Right hindlimb (tissue), 1 donor: Measurements from ENCODE around the gene TMEM184B.
A peak's percentile ranks its signal among the peaks of the same experiment; 100 is the strongest.

Source experiments
- DNase-seq: peaks from one replicate; pipeline ENCODE4 v3.0.0-alpha.2; 2018

Gene TMEM184B

DNA sequence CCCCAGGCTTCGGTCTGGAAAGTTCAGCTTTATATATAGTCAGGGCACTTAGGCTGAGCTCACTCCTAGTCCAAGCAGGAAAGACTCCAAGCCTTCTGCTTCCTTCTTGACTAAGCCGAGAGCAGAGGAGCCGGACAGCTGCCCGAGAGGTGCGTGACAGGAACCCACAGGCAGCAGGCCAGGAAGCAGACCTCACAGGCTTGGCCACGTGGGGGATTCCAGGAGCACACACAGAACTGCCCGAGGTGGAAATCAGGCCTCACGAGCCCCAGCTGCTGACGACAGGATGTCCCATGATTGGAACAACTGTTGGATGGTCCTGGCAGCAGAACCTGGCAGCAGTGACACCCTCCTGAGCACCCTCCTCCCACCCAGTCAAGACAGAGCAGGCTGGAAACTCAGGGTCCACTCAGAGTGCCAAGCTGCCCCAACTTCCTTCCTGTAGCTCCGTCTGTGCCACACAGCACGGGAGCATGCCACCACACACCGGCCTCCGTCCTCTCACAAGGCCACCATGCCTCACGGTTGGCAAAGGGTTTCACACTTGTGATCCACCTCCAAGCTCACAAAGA is 96.6 kb downstream of the TMEM184B start:
- DNase-seq: peak; percentile 80

DNA sequence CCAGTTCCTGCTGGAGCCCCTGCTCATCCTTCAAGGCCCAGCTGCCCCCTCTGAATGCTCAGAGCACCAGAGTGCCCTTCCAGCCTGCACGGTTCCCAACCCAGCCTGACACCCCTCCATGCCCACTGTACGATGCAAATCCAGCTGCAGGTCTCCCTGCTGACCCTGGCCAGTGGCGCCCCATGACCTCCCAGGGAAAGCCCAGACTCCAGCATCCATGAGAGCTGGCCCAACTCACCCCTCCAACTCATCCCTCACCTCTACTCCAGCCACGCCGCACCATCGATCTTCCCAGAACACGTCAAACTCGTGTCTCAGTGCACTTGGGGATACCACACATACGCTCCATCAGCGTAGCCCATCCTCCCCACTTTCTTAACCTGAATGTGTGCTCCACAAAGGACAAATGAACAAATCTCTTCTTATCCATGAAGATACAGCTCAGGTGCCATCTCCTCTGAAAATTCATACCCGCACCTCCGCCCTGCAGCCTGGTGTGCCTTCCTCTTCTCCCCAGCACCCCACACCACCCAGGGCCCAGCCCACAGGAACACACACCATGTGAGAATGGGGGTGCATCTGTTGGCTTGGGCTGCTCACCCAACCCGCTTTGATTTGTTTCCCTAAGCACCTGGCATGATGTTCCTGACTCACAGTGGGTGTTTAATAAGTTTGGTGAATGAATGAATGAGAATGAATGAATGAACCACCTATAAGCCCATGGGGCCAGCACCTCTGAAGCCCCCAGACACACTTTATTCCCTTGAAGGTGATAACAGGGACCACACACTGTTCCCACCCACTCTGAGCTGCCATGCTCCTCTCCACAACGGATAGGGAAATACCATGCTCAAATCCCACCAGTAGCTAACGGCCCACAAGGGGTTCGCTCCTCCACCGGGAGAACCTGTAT is 97.3 kb downstream of the TMEM184B start:
- DNase-seq: no peak

DNA sequence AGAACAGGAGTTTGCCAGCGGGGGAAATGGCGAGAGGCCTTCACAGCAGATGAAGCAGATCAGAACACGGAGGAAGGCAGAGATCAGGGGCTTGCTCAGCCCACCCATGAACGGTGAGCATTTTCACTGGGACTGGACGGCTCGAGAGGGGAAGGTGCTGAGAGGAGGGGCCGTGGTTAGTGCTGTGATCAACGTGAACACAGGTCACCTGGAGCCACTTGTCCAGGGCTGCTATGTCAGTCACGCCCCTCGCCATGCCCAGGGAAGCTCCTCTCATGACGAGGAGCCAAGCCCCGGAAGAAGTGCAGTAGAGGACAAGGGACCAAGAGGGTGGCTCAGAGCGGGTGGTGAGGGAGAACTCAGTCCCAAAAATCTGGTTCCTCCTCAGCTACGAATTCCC is 98.2 kb downstream of the TMEM184B start:
- no peak for DNase-seq

DNA sequence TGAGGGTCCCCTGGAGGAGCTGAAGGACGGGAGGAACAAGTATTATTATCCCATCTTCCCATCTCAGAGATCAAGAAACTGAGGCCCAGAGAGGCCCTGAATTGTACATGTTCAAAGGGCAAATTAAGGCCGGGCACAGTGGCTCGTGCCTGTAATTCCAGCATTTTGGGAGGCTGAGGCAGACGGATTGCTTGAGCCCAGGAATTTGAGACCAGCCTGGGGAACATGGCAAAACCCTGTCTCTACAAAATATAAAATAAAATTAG is 99.2 kb downstream of the TMEM184B start:
- no peak for DNase-seq

DNA sequence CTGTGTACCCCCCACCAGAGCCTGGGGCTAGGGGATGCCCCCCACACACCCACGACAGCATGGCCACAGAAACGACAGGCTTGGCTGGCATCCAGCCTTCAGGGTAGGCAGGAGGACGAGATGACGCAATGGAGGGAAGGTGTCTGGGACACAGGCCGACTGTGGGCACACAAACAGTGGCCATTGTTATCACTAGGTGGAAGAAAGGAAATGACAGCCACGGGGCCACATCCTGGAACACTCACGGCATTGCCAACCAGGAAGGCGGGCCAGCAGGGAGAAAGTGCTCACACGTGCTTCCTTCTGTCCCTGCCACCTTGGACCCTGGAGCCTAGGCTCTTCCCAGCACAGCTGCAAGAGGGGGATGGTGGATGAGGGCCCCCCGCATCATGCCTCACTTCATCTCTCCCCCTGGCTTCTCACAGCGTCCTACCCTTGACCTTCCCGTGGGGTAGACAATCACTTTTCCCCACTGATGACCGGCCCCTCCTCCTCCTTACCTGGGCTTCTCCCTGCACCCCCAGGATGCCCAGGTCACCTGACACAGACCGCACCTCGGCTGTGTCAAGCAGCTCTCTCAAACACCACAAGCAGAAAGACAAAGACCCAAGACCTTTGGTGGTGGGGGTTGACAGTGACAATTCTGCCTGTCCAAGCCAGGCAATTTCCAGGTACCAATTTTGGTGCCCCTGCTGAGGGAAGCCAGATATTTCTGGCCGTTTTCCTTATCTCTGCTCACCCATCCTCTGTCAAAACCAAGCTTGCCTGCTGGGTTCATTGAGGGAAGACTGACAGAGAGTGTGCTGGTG is 99.8 kb downstream of the TMEM184B start:
- DNase-seq: peak; percentile 53

DNA sequence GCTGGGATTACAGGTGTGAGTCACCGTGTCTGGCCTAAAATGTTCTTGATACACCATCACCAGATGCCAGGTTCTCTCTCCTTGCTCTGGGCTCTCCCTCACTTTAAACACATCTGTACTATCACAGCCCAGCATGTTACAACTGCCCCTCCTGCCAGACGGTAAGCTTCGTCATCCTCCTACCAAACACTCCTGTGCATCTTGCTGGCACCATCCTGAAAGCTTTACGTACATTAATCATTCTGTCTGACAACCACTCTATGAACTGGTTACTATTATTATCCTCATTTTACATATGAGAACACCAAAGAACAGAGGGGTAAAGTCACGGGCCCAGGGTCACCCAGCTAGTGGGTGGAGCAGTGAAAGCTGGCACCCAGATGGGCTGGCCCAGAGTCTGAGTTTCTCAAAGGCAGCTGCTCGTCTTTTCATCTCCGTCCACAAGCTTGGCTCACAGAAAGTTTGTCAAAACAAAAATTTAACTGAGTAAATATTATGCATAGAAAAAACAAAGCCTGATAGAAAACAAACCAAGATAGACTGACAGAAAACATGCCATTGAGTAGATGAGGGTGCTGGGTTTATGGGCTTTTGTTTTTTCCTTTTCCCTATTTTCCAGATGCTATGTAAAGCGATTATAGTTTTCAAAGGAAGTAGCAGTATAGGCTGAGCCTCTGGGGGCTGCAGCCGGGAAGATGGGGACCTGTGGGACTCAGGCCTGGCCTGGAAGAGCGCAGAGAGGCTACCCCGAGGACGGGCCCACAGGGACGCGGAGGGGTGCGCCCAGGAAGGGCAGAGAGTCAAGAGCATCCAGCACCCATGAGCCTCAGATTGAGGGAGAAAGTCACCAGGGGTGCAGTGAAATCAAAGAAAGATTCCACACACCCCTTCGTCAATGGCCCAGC is 100.6 kb downstream of the TMEM184B start:
- no peak for DNase-seq

DNA sequence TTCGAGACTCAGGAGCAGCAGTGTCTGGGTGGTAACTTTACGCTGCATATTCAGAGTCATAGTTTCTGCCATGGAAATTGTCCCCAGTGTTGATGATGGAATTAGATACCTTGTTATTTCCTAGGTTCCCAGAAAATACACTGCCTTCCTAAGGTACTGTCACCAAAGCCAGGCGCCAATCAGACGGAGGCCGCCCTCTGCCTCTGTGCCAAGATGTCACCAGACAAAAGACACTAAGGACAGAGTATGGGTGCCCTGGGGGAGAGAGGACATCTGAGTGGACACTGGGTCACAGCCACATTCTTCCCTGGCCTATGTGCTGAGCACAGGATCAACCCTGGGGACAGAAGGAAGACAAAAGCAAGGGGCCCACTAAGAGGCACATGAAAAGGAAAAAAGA is 102.3 kb downstream of the TMEM184B start:
- no peak for DNase-seq
